Body of pancreas (tissue), 4 donors: Measurements from ENCODE around the gene CALCOCO1. TPM values are rescaled to one million over a fixed set of nuclear protein-coding genes. Genes with fewer than 3 reads are reported as not detected.
A peak's percentile ranks its signal among the peaks of the same experiment; 100 is the strongest.

ENCODE experiments used
- ATAC-seq: fragments of 150-250 bp; one replicate; pipeline ENCODE4 v1.9.1; 2016
- DNase-seq, 4 donors: peaks; one replicate each; pipeline ENCODE4 v3.0.0-alpha.2; 2019
- H3K27ac ChIP-seq, 4 donors: fragments of 200-600 bp; sonication (generic); 1 replicate in 3 of 4; 2 replicates in 1 of 4; pipeline versions ENCODE4 v1.5.1 to v1.6.1; 2016 to 2019; ENCODE audit warnings: mild to moderate bottlenecking in 1 of 4, mixed read lengths in 1 of 4, moderate library complexity in 1 of 4
- H3K27me3 ChIP-seq, 2 donors: fragments of 200-600 bp; sonication (generic); one replicate each; pipeline ENCODE4 v1.6.0; 2016; ENCODE audit warnings: mild to moderate bottlenecking in 1 of 2
- H3K36me3 ChIP-seq, 2 donors: fragments of 200-600 bp; sonication (generic); replicated peaks in 1 of 2; 2 replicates each; pipeline ENCODE4 v1.5.1; 2016; ENCODE audit warnings: low read depth in 2 of 2; ENCODE audit not compliant: insufficient read depth in 1 of 2
- H3K4me1 ChIP-seq: fragments of 200-600 bp; sonication (generic); one replicate; pipeline ENCODE4 v1.6.0; 2016
- H3K4me3 ChIP-seq, 2 donors: fragments of 200-600 bp; sonication (generic); 1 replicate in 1 of 2; 2 replicates in 1 of 2; pipeline ENCODE4 v1.5.1; 2016 to 2019
- H3K9me3 ChIP-seq, 3 donors: fragments of 200-600 bp; sonication (generic); 1 replicate in 2 of 3; 2 replicates in 1 of 3; pipeline ENCODE4 v1.5.1; 2016
- CTCF ChIP-seq, 7 experiments: fragments of 450-650 bp in 4 of 7; fragments of 200-600 bp in 3 of 7; sonication (generic) in 3 of 7; IDR thresholded peaks; one replicate each; pipeline ENCODE4 v1.5.1; 2016 to 2019; ENCODE audit warnings: antibody characterized with exemption in 7 of 7
- POLR2A ChIP-seq, 3 donors: fragments of 450-650 bp; IDR thresholded peaks; one replicate each; pipeline ENCODE4 v1.6.1; 2016; ENCODE audit warnings: antibody characterized with exemption in 3 of 3, mild to moderate bottlenecking in 2 of 3
- WGBS, 2 donors: methylation state at CpG; one replicate each; pipeline ENCODE4 v1.1.5; 2017; 5-methylcytosine and 5-hydroxymethylcytosine counted together
- intact Hi-C: fragments of 100-400 bp; cut with DNase I; formaldehyde crosslinking; loops from one replicate; pipeline ENCODE4 v1.15.1; 2023
- total RNA-seq, 2 donors: library from RNA; depleted of rRNA; stranded (reverse); fragments of >200 nt; gene quantifications; one replicate each; pipeline ENCODE4 v1.1.0, GENCODE V29; 2016

Gene CALCOCO1
- total RNA-seq, 2 donors from 2014 or later: 109 to 153 TPM

- Histone ChIP-seq H3K4me3 (no peak overlapping the region), H3K36me3 (peaks cover 6 to 24% of the 10 kb centered on the region in 2 donors), H3K4me1 (peaks cover 22% of the 10 kb centered on the region), H3K27me3 (no peaks in the 10 kb centered on the region), H3K9me3 (no peaks in the 10 kb centered on the region), H3K27ac (no peak overlapping the region)
- ATAC-seq: no peak
- intact Hi-C loops: no loop called here
- no peak for TF ChIP-seq CTCF (IDR thresholded peaks at IDR 0.05)
- no peak for TF ChIP-seq POLR2A (IDR thresholded peaks at IDR 0.05)
- no peak for DNase-seq
- 83% methylated on average over 5 of the region's 5 CpGs for WGBS, 2 donors
Observed at GRCh38 chr12:53664191-53664590, 63.1 kb downstream of the CALCOCO1 start.

GRCh38 chr12:53660041-53660440 lies 67.2 kb downstream of the CALCOCO1 start:
- no peak for TF ChIP-seq POLR2A (IDR thresholded peaks at IDR 0.05)
- TF ChIP-seq CTCF (IDR thresholded peaks at IDR 0.05): no peak
- ATAC-seq (no peak), DNase-seq (no peak)
- WGBS, 2 donors: 22 to 40% methylated on average over 5 of the region's 5 CpGs
- peaks cover 0 to 7% of the 10 kb centered on the region in 2 donors for H3K36me3 ChIP-seq
- H3K27me3 ChIP-seq: no peaks in the 10 kb centered on the region
- H3K4me3 ChIP-seq: no peak overlapping the region
- peaks cover 54% of the 10 kb centered on the region for H3K4me1 ChIP-seq
- intact Hi-C loops: no loop called here
- H3K9me3 ChIP-seq: no peaks in the 10 kb centered on the region
- peak overlapping the region; percentile 25 to 95 (median 85) for H3K27ac ChIP-seq

GRCh38 chr12:53659571-53659981 lies 67.7 kb downstream of the CALCOCO1 start:
- no peaks in the 10 kb centered on the region for H3K9me3 ChIP-seq
- 8 to 20% methylated on average over 2 of the region's 2 CpGs for WGBS, 2 donors
- intact Hi-C loops: no loop called here
- DNase-seq (no peak), ATAC-seq (peak; percentile 26)
- no peak overlapping the region for H3K4me3 ChIP-seq
- H3K27me3 ChIP-seq: no peaks in the 10 kb centered on the region
- H3K4me1 ChIP-seq: peaks cover 54% of the 10 kb centered on the region
- peaks cover 0 to 3% of the 10 kb centered on the region in 2 donors for H3K36me3 ChIP-seq
- peak overlapping the region; percentile 25 to 95 (median 85) for H3K27ac ChIP-seq
- TF ChIP-seq CTCF (IDR thresholded peaks at IDR 0.05) (no peak), POLR2A (IDR thresholded peaks at IDR 0.05) (no peak)

- H3K4me3 ChIP-seq: no peak overlapping the region
- intact Hi-C loops: no loop called here
- peak; percentile 78 to 91 (median 82) for DNase-seq
- no peak for TF ChIP-seq CTCF (IDR thresholded peaks at IDR 0.05)
- TF ChIP-seq POLR2A (IDR thresholded peaks at IDR 0.05): peak in 2 of 3 donors; percentile 37 to 46
- no peaks in the 10 kb centered on the region for H3K36me3 ChIP-seq
- no peaks in the 10 kb centered on the region for H3K27me3 ChIP-seq
- ATAC-seq: peak; percentile 96
- peak overlapping the region; percentile 25 to 95 (median 85) for H3K27ac ChIP-seq
- H3K9me3 ChIP-seq: no peaks in the 10 kb centered on the region
- H3K4me1 ChIP-seq: peaks cover 54% of the 10 kb centered on the region
- 15 to 19% methylated on average over 3 of the region's 3 CpGs for WGBS, 2 donors
Observed at GRCh38 chr12:53659011-53659551, 68.2 kb downstream of the CALCOCO1 start.

Other genes with a start within 250 kb of the CALCOCO1 start
- 10 to 100 TPM; 10.9 to 34.6 TPM for gene MAP3K12, start 228.0 kb downstream of the CALCOCO1 start, total RNA-seq
- 10 to 100 TPM; 36.6 to 66.9 TPM for gene TARBP2, start 226.2 kb downstream of the CALCOCO1 start, total RNA-seq
- not detected for gene NPFF, start 220.0 kb downstream of the CALCOCO1 start, total RNA-seq
- 10 to 100 TPM; 12.9 to 21.3 TPM for gene ATF7, start 101.1 kb downstream of the CALCOCO1 start, total RNA-seq
- gene ATP5MC2, start 51.4 kb downstream of the CALCOCO1 start, total RNA-seq: 100 to 1,000 TPM in 1 of 2 donors, 10 to 100 TPM in 1; 94.3 to 143 TPM
- not detected for gene CISTR, start 24.5 kb upstream of the CALCOCO1 start, total RNA-seq
- not detected for gene HOXC13, start 211.4 kb upstream of the CALCOCO1 start, total RNA-seq
- not detected for gene HOXC12, start 227.5 kb upstream of the CALCOCO1 start, total RNA-seq
- gene HOXC11, start 245.7 kb upstream of the CALCOCO1 start, total RNA-seq: not detected
- not detected for gene HOTAIR, start 247.5 kb upstream of the CALCOCO1 start, total RNA-seq